NT2/D1 (cell line): ENCODE results near the gene EMD.
A peak's percentile ranks its signal among the peaks of the same experiment; 100 is the strongest.

Source experiments
- DNase-seq: peaks from one replicate; pipeline ENCODE4 v3.0.0-alpha.2; 2011; ENCODE audit warnings: low read depth, low spot score
- H3K27me3 ChIP-seq: 2 replicates; pipeline ENCODE4 v1.6.0; 2011; ENCODE audit warnings: mild to moderate bottlenecking; ENCODE audit not compliant: insufficient read length, insufficient read depth
- H3K36me3 ChIP-seq: 2 replicates; pipeline ENCODE4 v1.6.1; 2011; ENCODE audit warnings: mild to moderate bottlenecking, low read length, mixed read lengths; ENCODE audit not compliant: insufficient read depth, insufficient read length
- H3K4me1 ChIP-seq: 2 replicates; pipeline ENCODE4 v1.5.1; 2011; ENCODE audit not compliant: insufficient read depth, insufficient read length
- H3K4me3 ChIP-seq: 2 replicates; pipeline ENCODE4 v1.5.1; 2011; ENCODE audit warnings: low read depth; ENCODE audit not compliant: insufficient read length
- H3K9ac ChIP-seq: 2 replicates; pipeline ENCODE4 v1.6.0; 2011; ENCODE audit warnings: low read depth; ENCODE audit not compliant: insufficient read length
- H3K9me3 ChIP-seq: 2 replicates; pipeline ENCODE4 v1.5.1; 2011; ENCODE audit warnings: mild to moderate bottlenecking, low read length; ENCODE audit not compliant: insufficient read depth
- SUZ12 ChIP-seq: IDR thresholded peaks from 2 replicates; pipeline ENCODE4 v1.6.1; 2011; ENCODE audit not compliant: insufficient read length, insufficient read depth; ENCODE audit errors: extremely low read depth
- YY1 ChIP-seq: IDR thresholded peaks from 2 replicates; pipeline ENCODE4 v1.6.1; 2011; ENCODE audit not compliant: insufficient read length, insufficient read depth
- ZNF274 ChIP-seq: IDR thresholded peaks from 2 replicates; pipeline ENCODE4 v1.6.1; 2011; ENCODE audit warnings: mild to moderate bottlenecking, low read depth, low read length

EMD gene

DNA sequence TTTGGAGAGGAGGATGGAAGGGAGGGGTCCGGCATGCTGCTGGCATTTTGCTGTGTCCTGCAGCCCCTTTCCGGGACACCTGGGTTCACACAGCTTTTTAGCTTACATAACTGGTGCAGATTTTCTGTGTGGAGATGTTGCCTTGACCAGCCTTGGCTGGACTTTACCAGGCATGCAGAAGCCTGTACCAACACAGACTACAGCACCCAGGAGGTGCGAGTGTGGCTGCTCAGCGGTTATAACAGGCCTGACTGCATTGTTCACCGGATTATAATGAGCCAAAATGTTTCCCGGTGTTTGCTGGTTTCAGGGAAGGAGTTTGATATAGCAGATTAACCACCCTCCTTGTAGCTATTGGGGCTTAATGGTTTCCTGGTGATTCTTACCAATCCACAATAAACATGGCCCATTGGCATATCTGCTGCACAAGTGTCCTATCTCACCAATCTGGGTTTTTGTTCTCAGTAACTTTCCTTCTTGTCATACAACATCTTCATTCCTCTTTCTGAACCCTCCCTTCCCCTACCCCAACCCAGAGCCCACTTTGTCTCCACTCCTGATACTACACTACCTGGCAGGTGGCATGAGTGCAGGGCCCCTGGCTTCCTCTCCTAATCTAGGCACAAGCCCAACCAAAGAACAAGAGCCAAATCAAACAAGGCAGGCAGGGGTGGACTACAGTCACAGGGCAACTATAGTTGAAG, 23.0 kb downstream of the EMD start:
- H3K4me1 ChIP-seq: no peaks in the 10 kb centered on the region
- no peaks in the 10 kb centered on the region for H3K9me3 ChIP-seq
- H3K27me3 ChIP-seq: no peaks in the 10 kb centered on the region
- TF ChIP-seq SUZ12: no peak
- no peak for TF ChIP-seq YY1
- TF ChIP-seq ZNF274: no peak
- H3K9ac ChIP-seq: no peak overlapping the region
- DNase-seq: no peak
- no peak overlapping the region for H3K4me3 ChIP-seq
- peaks cover 29% of the 10 kb centered on the region for H3K36me3 ChIP-seq

DNA sequence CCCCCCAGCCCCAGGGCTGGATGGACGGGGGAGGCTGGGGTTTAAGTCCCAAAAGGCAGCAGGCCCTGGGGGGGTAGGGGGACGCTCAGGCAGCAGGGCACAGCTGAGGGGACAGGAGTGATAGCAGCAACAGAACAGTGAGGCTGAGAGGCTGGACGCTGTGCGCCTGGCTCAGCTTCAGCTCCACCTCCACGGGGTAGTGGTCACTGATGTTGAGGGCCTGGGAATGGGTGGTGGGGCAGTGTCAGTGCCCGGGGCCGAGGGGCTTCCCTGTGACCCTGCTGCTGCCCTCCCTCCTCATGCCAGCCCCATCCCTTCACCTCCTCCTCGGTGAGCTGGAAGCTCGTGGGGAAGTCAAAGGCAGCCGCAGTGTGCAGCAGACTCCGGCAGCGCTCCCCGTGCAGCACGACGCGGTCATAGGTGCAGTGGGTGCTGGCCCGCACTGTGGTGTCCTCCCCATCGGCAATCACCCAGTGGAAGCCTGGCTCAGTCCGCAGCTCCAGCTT, 23.6 kb downstream of the EMD start:
- H3K27me3 ChIP-seq: no peaks in the 10 kb centered on the region
- no peak overlapping the region for H3K4me3 ChIP-seq
- H3K4me1 ChIP-seq: no peaks in the 10 kb centered on the region
- DNase-seq: no peak
- H3K9ac ChIP-seq: no peak overlapping the region
- H3K36me3 ChIP-seq: peaks cover 29% of the 10 kb centered on the region
- no peak for TF ChIP-seq YY1
- TF ChIP-seq ZNF274: no peak
- no peak for TF ChIP-seq SUZ12
- no peaks in the 10 kb centered on the region for H3K9me3 ChIP-seq

DNA sequence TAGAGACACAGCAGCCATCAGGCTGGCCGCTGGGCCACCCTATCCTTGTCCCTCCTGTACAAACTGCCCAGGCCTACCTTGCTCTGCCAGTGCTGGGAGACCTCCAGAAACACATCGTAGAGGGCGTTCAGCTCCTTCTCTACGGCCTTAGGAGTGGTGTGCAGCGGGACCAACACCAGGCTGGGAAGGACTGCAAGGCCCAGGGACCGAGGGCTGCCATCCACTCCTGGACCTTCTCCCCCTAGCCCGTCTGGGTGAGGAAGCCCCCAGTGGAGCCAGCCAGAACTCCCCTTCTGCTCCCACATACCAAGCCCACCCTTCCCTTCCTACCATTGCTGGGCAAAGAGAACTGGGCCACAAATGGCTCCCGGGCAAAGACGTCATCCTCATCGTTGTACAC, 24.1 kb downstream of the EMD start:
- Histone ChIP-seq H3K9ac (no peak overlapping the region), H3K27me3 (no peaks in the 10 kb centered on the region), H3K4me1 (no peaks in the 10 kb centered on the region), H3K9me3 (no peaks in the 10 kb centered on the region), H3K4me3 (no peak overlapping the region), H3K36me3 (peaks cover 29% of the 10 kb centered on the region)
- TF ChIP-seq ZNF274 (no peak), YY1 (no peak), SUZ12 (no peak)
- no peak for DNase-seq

GRCh38 chrX:154403858-154404257, 24.8 kb downstream of the EMD start:
- no peak for TF ChIP-seq ZNF274
- no peak for TF ChIP-seq YY1
- TF ChIP-seq SUZ12: no peak
- Histone ChIP-seq H3K9ac (no peak overlapping the region), H3K4me3 (no peak overlapping the region), H3K9me3 (no peaks in the 10 kb centered on the region), H3K27me3 (no peaks in the 10 kb centered on the region), H3K36me3 (peaks cover 24% of the 10 kb centered on the region), H3K4me1 (peaks cover 1% of the 10 kb centered on the region)
- no peak for DNase-seq

- Histone ChIP-seq H3K4me1 (peaks cover 1% of the 10 kb centered on the region), H3K9me3 (no peaks in the 10 kb centered on the region), H3K27me3 (no peaks in the 10 kb centered on the region), H3K4me3 (no peak overlapping the region), H3K36me3 (peaks cover 15% of the 10 kb centered on the region), H3K9ac (no peak overlapping the region)
- DNase-seq: no peak
- TF ChIP-seq SUZ12 (no peak), ZNF274 (no peak), YY1 (no peak)
These were observed 25.6 kb downstream of the EMD start for GRCh38 chrX:154404625-154405192.

- H3K9me3 ChIP-seq: no peaks in the 10 kb centered on the region
- H3K4me1 ChIP-seq: peaks cover 1% of the 10 kb centered on the region
- peak overlapping the region; percentile 64 for H3K9ac ChIP-seq
- no peak for TF ChIP-seq YY1
- TF ChIP-seq SUZ12: no peak
- no peak for TF ChIP-seq ZNF274
- H3K36me3 ChIP-seq: peaks cover 3% of the 10 kb centered on the region
- peak overlapping the region; percentile 18 for H3K4me3 ChIP-seq
- no peaks in the 10 kb centered on the region for H3K27me3 ChIP-seq
- no peak for DNase-seq
These were observed 29.6 kb downstream of the EMD start for GRCh38 chrX:154408659-154409221.

DNA sequence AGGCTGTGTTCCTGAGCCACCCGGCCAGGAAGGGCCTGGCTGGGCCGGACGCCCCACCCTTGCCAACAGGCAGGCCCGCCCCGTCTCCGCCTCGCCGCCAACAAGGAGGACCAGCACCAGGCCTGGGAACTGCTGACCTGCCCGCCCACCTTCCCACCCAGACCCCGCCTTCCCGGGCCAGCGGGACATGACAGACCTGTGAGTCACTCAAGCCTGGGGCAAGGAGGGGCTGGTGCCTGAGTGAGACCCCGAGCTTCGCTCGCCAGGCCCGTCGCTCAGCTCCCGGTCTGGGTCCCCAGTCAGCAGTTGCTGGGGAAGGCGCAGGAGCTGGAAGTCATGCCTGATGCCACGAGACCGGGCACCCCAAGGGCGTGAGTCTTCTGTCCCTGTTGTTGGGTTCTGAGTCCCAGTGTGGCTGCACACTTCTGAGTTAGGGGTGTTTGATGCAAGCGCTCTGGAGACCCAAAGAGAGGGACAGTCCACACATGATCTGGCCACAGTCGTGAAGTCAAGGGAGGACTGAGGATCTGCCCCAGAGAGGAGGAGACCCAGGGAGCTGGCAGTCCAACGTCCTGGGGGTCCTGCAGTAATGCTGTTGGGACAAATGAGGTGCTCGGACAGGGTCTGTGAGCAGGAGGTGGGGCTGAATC, 30.3 kb downstream of the EMD start, which contains the start of gene DNASE1L1:
TSS of gene DNASE1L1 (minus strand) at position 33 of the 650 bp plus-strand sequence. CDS start 3,686 bp downstream, outside the sequence.
- TF ChIP-seq ZNF274: no peak
- no peak for TF ChIP-seq YY1
- no peak for TF ChIP-seq SUZ12
- Histone ChIP-seq H3K27me3 (no peaks in the 10 kb centered on the region), H3K36me3 (peaks cover 6% of the 10 kb centered on the region), H3K4me3 (peak within 1 kb of the TSS; percentile 18), H3K9me3 (no peaks in the 10 kb centered on the region), H3K9ac (peak within 1 kb of the TSS; percentile 64), H3K4me1 (peaks cover 1% of the 10 kb centered on the region)
- no peak for DNase-seq
